LNCAP (cell line): Measurements from ENCODE around the gene LYVE1.
A peak's percentile ranks its signal among the peaks of the same experiment; 100 is the strongest.

Experiments used
- CTCF ChIP-seq: fragments of 450-650 bp; IDR thresholded peaks from 2 replicates; pipeline ENCODE4 v1.5.1; 2017; ENCODE audit warnings: mild to moderate bottlenecking

The LYVE1 gene

DNA sequence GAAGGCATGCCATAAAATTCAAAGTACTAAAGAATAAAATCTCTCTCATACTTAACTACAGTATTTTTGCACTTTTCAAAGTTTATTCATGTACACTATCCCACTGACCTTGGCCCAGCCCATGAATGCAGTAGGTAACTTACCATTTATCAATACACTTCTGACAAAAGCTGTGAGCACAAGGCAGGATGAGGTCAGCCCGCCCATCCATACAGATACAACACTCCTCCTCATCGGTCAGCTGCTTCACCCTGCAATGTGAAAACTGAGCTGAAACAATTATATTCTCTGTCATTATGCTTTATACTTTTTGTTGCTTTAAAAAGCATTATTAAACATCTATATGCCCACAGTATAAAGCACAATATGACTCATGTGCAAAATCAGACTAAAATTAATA is 49.6 kb downstream of the LYVE1 start:
- TF ChIP-seq CTCF, result no peak

- no peak for TF ChIP-seq CTCF
These were observed 50.3 kb downstream of the LYVE1 start for GRCh38 chr11:10518123-10518522.

GRCh38 chr11:10515418-10515817 is 53.0 kb downstream of the LYVE1 start:
- TF ChIP-seq CTCF, result no peak

GRCh38 chr11:10514709-10515108 is 53.8 kb downstream of the LYVE1 start:
- TF ChIP-seq CTCF, result no peak

- peak; percentile 51 for TF ChIP-seq CTCF
These were observed 54.3 kb downstream of the LYVE1 start for GRCh38 chr11:10514202-10514601.

GRCh38 chr11:10511181-10511621 is 57.3 kb downstream of the LYVE1 start:
- no peak for TF ChIP-seq CTCF
